Measurements from ENCODE around the gene THAP10.

Gene THAP10

GRCh38 chr15:70916531-70916930 is 24.3 kb upstream of the THAP10 start:
- no peak overlapping the region for H3K4me3 ChIP-seq (replicated peaks; ENCODE audit: insufficient read depth, low read length)
- peaks cover 2% of the 10 kb centered on the region for H3K27me3 ChIP-seq (ENCODE audit: insufficient read depth, poor library complexity, severe bottlenecking)
- no peak for TF ChIP-seq CTCF (IDR thresholded peaks at IDR 0.05; ENCODE audit: insufficient read depth, low read length)
- TF ChIP-seq GABPA (IDR thresholded peaks at IDR 0.05; ENCODE audit: low read depth) = no peak
- TF ChIP-seq REST (IDR thresholded peaks at IDR 0.05; ENCODE audit: insufficient replicate concordance, low read depth) = no peak
- no peak for TF ChIP-seq SPI1 (IDR thresholded peaks at IDR 0.05; ENCODE audit: borderline replicate concordance, low read depth)
- no peak for TF ChIP-seq POLR2AphosphoS5 (IDR thresholded peaks at IDR 0.05; ENCODE audit: low read depth)
- no peak overlapping the region for H3K27ac ChIP-seq (replicated peaks)
- no peak for DNase-seq (ENCODE audit: low read depth in 1 of 2, low spot score in 1 of 2)

DNA sequence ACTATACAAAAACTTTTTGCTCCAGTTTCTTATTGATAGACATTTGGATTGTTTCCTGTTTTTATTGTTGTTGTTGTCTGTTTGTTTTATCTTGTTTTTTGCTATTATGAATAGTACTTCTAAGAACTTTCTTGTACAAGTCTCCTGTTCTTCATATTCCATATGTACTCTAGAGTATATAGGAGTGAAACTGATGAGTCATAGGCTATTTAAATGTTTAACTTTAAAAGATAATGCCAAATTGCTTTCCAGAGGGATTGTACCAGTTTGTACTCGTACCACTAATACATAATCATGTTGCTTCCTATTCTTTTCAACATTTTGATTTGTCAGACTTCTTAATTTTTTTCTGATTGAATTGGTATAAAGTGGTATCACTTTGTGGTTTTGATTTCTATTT is 20.0 kb upstream of the THAP10 start:
- Histone ChIP-seq H3K4me3 (replicated peaks; ENCODE audit: insufficient read depth, low read length) (no peak overlapping the region), H3K27me3 (ENCODE audit: insufficient read depth, poor library complexity, severe bottlenecking) (no peaks in the 10 kb centered on the region), H3K27ac (replicated peaks) (no peak overlapping the region)
- no peak for TF ChIP-seq POLR2AphosphoS5 (IDR thresholded peaks at IDR 0.05; ENCODE audit: low read depth)
- TF ChIP-seq CTCF (IDR thresholded peaks at IDR 0.05; ENCODE audit: insufficient read depth, low read length) = no peak
- TF ChIP-seq SPI1 (IDR thresholded peaks at IDR 0.05; ENCODE audit: borderline replicate concordance, low read depth) = no peak
- no peak for TF ChIP-seq GABPA (IDR thresholded peaks at IDR 0.05; ENCODE audit: low read depth)
- DNase-seq (ENCODE audit: low read depth in 1 of 2, low spot score in 1 of 2) = no peak

DNA sequence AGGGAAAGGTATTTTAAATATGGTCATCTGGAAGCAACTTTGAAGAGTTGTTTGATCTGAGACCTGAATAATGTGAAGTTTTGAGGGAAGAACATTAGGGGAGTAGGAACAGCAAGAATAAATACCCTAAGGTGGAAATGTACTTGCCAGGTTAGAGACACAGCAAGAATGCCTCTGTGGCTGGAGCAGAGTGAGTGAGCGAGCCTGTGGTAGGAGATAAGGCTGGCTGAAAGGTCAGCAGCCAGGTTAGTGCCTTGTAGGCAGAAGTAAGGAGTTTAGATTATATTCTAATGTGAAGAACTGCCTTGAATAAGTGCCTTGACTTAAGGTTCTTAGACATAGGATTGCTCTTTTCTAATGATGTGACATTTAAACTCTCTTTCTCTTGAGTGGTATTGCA is 18.7 kb upstream of the THAP10 start:
- H3K27ac ChIP-seq (replicated peaks) = no peak overlapping the region
- no peak for DNase-seq (ENCODE audit: low read depth in 1 of 2, low spot score in 1 of 2)
- no peak for TF ChIP-seq SPI1 (IDR thresholded peaks at IDR 0.05; ENCODE audit: borderline replicate concordance, low read depth)
- TF ChIP-seq POLR2AphosphoS5 (IDR thresholded peaks at IDR 0.05; ENCODE audit: low read depth) = no peak
- TF ChIP-seq CTCF (IDR thresholded peaks at IDR 0.05; ENCODE audit: insufficient read depth, low read length) = no peak
- TF ChIP-seq REST (IDR thresholded peaks at IDR 0.05; ENCODE audit: insufficient replicate concordance, low read depth) = no peak
- no peak for TF ChIP-seq GABPA (IDR thresholded peaks at IDR 0.05; ENCODE audit: low read depth)
- no peak overlapping the region for H3K4me3 ChIP-seq (replicated peaks; ENCODE audit: insufficient read depth, low read length)
- no peaks in the 10 kb centered on the region for H3K27me3 ChIP-seq (ENCODE audit: insufficient read depth, poor library complexity, severe bottlenecking)

- Histone ChIP-seq H3K27ac (replicated peaks) (no peak overlapping the region), H3K27me3 (ENCODE audit: insufficient read depth, poor library complexity, severe bottlenecking) (no peaks in the 10 kb centered on the region), H3K4me3 (replicated peaks; ENCODE audit: insufficient read depth, low read length) (no peak overlapping the region)
- TF ChIP-seq SPI1 (IDR thresholded peaks at IDR 0.05; ENCODE audit: borderline replicate concordance, low read depth) (no peak), POLR2AphosphoS5 (IDR thresholded peaks at IDR 0.05; ENCODE audit: low read depth) (no peak), CTCF (IDR thresholded peaks at IDR 0.05; ENCODE audit: insufficient read depth, low read length) (no peak)
- DNase-seq (ENCODE audit: low read depth in 1 of 2, low spot score in 1 of 2) = no peak
Measured at GRCh38 chr15:70907784-70908471, 15.7 kb upstream of the THAP10 start.
